Nephron progenitor cell (in vitro differentiated cells): ENCODE data around the gene GALNT5.

Experiments used
- DNase-seq: peaks from one replicate; pipeline ENCODE4 v3.0.0; 2021
- H3K27ac Mint-ChIP-seq: 2 replicates; pipeline ENCODE4 v1.8.0; 2021; ENCODE audit warnings: mild to moderate bottlenecking, moderate library complexity, mixed read lengths
- H3K27me3 Mint-ChIP-seq: 2 replicates; pipeline ENCODE4 v1.8.0; 2021; ENCODE audit warnings: mild to moderate bottlenecking, low read depth, mixed read lengths; ENCODE audit not compliant: poor library complexity
- H3K36me3 Mint-ChIP-seq: 2 replicates; pipeline ENCODE4 v1.8.0; 2021; ENCODE audit warnings: low read depth, mixed read lengths
- H3K4me1 Mint-ChIP-seq: 2 replicates; pipeline ENCODE4 v1.8.0; 2021; ENCODE audit warnings: mixed read lengths
- H3K4me3 Mint-ChIP-seq: 2 replicates; pipeline ENCODE4 v1.8.0; 2021; ENCODE audit warnings: mild to moderate bottlenecking, moderate library complexity, mixed read lengths
- H3K9me3 Mint-ChIP-seq: 2 replicates; pipeline ENCODE4 v1.8.0; 2021; ENCODE audit warnings: mild to moderate bottlenecking, moderate library complexity, mixed read lengths
- CTCF ChIP-seq: fragments of 200-600 bp; sonication (generic); IDR thresholded peaks from 2 replicates; pipeline ENCODE4 v1.5.0; 2021; ENCODE audit warnings: antibody characterized with exemption

The GALNT5 gene

GRCh38 chr2:157359628-157360027 lies 102.1 kb downstream of the GALNT5 start:
- DNase-seq, result no peak
- H3K4me3 Mint-ChIP-seq, result no peak overlapping the region
- H3K4me1 Mint-ChIP-seq, result peaks cover 6% of the 10 kb centered on the region
- H3K9me3 Mint-ChIP-seq, result peaks cover 25% of the 10 kb centered on the region
- H3K36me3 Mint-ChIP-seq, result peaks cover 7% of the 10 kb centered on the region
- peaks cover 3% of the 10 kb centered on the region for H3K27me3 Mint-ChIP-seq
- no peak overlapping the region for H3K27ac Mint-ChIP-seq
- TF ChIP-seq CTCF, result no peak

GRCh38 chr2:157361526-157361925 lies 104.0 kb downstream of the GALNT5 start:
- no peak overlapping the region for H3K27ac Mint-ChIP-seq

GRCh38 chr2:157362627-157363026 lies 105.1 kb downstream of the GALNT5 start:
- H3K9me3 Mint-ChIP-seq, result peaks cover 25% of the 10 kb centered on the region
- peaks cover under 1% of the 10 kb centered on the region for H3K27me3 Mint-ChIP-seq
- H3K27ac Mint-ChIP-seq, result no peak overlapping the region
- DNase-seq, result no peak
- H3K36me3 Mint-ChIP-seq, result peaks cover 7% of the 10 kb centered on the region
- TF ChIP-seq CTCF, result no peak
- no peak overlapping the region for H3K4me3 Mint-ChIP-seq
- H3K4me1 Mint-ChIP-seq, result no peaks in the 10 kb centered on the region

More at GRCh38 chr2:157361526-157361925, 104.0 kb downstream of the GALNT5 start:
- Mint-ChIP-seq H3K4me1 (no peaks in the 10 kb centered on the region), H3K9me3 (peaks cover 25% of the 10 kb centered on the region), H3K36me3 (peaks cover 7% of the 10 kb centered on the region), H3K4me3 (no peak overlapping the region), H3K27me3 (peaks cover 3% of the 10 kb centered on the region)
- no peak for DNase-seq
- TF ChIP-seq CTCF, result no peak

- Mint-ChIP-seq H3K27ac (no peak overlapping the region), H3K4me3 (no peak overlapping the region), H3K36me3 (peaks cover 7% of the 10 kb centered on the region), H3K27me3 (peaks cover 6% of the 10 kb centered on the region), H3K9me3 (peaks cover 30% of the 10 kb centered on the region), H3K4me1 (no peaks in the 10 kb centered on the region)
- TF ChIP-seq CTCF, result no peak
- no peak for DNase-seq
Measured at GRCh38 chr2:157363612-157364101, 106.2 kb downstream of the GALNT5 start.
